ENCODE data around the gene ATXN10.
A peak's percentile ranks its signal among the peaks of the same experiment; 100 is the strongest.
"Not testable (repeated sequence)": the region's sequence is repeated elsewhere in the genome, so short reads cannot be mapped to it uniquely, and the experiment has no call there.

Gene ATXN10, protein sequence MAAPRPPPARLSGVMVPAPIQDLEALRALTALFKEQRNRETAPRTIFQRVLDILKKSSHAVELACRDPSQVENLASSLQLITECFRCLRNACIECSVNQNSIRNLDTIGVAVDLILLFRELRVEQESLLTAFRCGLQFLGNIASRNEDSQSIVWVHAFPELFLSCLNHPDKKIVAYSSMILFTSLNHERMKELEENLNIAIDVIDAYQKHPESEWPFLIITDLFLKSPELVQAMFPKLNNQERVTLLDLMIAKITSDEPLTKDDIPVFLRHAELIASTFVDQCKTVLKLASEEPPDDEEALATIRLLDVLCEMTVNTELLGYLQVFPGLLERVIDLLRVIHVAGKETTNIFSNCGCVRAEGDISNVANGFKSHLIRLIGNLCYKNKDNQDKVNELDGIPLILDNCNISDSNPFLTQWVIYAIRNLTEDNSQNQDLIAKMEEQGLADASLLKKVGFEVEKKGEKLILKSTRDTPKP

DNA sequence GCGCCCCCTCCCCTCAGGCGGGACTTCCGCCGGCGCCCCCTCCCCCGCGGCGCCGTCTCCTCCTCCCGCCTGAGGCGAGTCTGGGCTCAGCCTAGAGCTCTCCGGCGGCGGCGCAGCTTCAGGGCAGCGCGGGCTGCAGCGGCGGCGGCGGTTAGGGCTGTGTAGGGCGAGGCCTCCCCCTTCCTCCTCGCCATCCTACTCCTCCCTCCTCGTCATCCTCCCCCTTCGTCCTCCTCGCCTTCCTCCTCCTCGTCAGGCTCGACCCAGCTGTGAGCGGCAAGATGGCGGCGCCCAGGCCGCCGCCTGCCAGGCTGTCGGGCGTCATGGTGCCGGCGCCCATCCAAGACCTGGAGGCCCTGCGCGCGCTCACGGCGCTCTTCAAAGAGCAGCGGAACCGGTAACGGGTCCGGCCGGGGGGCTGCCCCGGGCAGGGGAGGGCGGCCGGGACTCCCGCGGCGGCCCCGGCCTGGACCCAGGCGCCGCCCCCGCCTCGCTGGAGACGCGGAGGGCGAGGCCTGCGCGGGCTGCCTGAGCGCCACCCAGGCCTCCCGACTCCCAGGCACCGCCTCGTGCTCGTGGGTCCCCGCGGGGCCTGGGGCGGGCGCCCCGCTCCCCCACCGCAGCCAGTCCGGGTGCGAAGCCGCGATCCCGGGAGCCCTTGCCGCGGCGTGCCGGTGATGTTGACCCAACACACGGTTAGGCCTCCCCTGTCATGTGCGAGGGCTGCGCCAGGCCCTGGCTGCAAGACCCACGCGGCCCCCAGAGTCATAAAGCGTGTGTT lies at the start of gene ATXN10:
TSS of gene ATXN10 (plus strand) at position 52 of the 781 bp plus-strand sequence. CDS start at position 282, 230 bp downstream.
- DNase-seq (ENCODE audit: low read depth, low spot score): peak; percentile 76
- H3K4me3 ChIP-seq (ENCODE audit: low read depth, low read length): peak within 1 kb of the TSS; percentile 85
- TF ChIP-seq, protein P1, sequence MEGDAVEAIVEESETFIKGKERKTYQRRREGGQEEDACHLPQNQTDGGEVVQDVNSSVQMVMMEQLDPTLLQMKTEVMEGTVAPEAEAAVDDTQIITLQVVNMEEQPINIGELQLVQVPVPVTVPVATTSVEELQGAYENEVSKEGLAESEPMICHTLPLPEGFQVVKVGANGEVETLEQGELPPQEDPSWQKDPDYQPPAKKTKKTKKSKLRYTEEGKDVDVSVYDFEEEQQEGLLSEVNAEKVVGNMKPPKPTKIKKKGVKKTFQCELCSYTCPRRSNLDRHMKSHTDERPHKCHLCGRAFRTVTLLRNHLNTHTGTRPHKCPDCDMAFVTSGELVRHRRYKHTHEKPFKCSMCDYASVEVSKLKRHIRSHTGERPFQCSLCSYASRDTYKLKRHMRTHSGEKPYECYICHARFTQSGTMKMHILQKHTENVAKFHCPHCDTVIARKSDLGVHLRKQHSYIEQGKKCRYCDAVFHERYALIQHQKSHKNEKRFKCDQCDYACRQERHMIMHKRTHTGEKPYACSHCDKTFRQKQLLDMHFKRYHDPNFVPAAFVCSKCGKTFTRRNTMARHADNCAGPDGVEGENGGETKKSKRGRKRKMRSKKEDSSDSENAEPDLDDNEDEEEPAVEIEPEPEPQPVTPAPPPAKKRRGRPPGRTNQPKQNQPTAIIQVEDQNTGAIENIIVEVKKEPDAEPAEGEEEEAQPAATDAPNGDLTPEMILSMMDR (IDR thresholded peaks at IDR 0.05; ENCODE audit: low read depth, low read length): no peak
- in situ Hi-C loops (cut with HindIII; ENCODE audit: low sequenced_read_pairs): no loop called here

- in situ Hi-C loops (cut with HindIII; ENCODE audit: low sequenced_read_pairs): no loop called here
- no peak overlapping the region for H3K4me3 ChIP-seq (ENCODE audit: low read depth, low read length)
- TF ChIP-seq, protein P1 (IDR thresholded peaks at IDR 0.05; ENCODE audit: low read depth, low read length): no peak
- DNase-seq (ENCODE audit: low read depth, low spot score): no peak
Observed at GRCh38 chr22:45621836-45622600, 49.6 kb upstream of the ATXN10 start.

GRCh38 chr22:45623464-45624145 lies 48.0 kb upstream of the ATXN10 start:
- DNase-seq (ENCODE audit: low read depth, low spot score); in situ Hi-C loops (cut with HindIII; ENCODE audit: low sequenced_read_pairs); H3K4me3 ChIP-seq (ENCODE audit: low read depth, low read length): not testable (repeated sequence)

GRCh38 chr22:45626198-45626651 lies 45.4 kb upstream of the ATXN10 start:
- TF ChIP-seq, protein P1 (IDR thresholded peaks at IDR 0.05; ENCODE audit: low read depth, low read length): no peak
- H3K4me3 ChIP-seq (ENCODE audit: low read depth, low read length): no peak overlapping the region
- in situ Hi-C loops (cut with HindIII; ENCODE audit: low sequenced_read_pairs): no loop called here
- DNase-seq (ENCODE audit: low read depth, low spot score): no peak

DNA sequence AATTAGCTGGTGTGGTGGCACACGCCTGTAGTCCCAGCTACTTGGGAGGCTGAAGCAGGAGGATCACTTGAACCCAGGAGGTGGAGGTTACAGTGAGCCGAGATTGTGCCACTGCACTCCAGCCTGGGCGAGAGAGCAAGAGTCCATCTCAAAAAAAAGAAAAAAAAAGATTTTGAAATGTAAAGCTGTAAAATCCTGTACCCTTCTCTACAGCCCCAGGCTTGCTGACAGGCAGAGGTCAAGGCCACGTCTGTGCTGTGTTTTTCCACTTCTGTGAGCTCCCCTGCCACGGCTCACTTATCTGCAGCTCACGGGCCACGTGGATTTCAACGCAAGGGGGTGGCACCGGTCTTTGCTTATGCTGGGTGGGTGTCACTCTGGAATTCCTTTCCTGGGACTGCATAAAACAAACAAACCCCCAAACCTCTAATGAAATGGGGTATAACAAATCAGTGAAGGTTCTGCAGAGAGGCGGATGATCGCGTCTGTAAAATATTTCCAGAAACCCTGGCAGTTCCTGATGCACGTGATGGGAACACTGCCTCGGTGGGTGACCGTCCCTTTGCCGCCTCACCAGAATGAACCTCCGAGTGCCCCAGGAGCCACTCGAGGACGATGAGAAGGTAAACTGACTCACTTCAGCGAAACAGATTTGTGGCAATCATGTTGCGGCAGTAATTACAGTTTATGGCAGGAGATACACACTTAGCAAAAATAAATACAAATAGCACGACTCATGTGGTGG lies 44.0 kb upstream of the ATXN10 start:
- H3K4me3 ChIP-seq (ENCODE audit: low read depth, low read length): no peak overlapping the region
- no peak for DNase-seq (ENCODE audit: low read depth, low spot score)
- TF ChIP-seq, protein P1 (IDR thresholded peaks at IDR 0.05; ENCODE audit: low read depth, low read length): no peak
- in situ Hi-C loops (cut with HindIII; ENCODE audit: low sequenced_read_pairs): no loop called here

- H3K4me3 ChIP-seq (ENCODE audit: low read depth, low read length): no peak overlapping the region
- in situ Hi-C loops (cut with HindIII; ENCODE audit: low sequenced_read_pairs): no loop called here
- DNase-seq (ENCODE audit: low read depth, low spot score): no peak
- TF ChIP-seq, protein P1 (IDR thresholded peaks at IDR 0.05; ENCODE audit: low read depth, low read length): no peak
Observed at GRCh38 chr22:45628515-45628914, 43.1 kb upstream of the ATXN10 start.

Data from astrocyte of the spinal cord (primary cell).